GM12801 (cell line): ENCODE measurements around the gene SMIM41.

Experiments
- TF ChIP-seq, protein P1 (sequence below): IDR thresholded peaks from one replicate; pipeline ENCODE4 v1.5.1; 2011; ENCODE audit warnings: control low read depth; ENCODE audit not compliant: insufficient read length; ENCODE audit errors: extremely low read depth

SMIM41 gene

DNA sequence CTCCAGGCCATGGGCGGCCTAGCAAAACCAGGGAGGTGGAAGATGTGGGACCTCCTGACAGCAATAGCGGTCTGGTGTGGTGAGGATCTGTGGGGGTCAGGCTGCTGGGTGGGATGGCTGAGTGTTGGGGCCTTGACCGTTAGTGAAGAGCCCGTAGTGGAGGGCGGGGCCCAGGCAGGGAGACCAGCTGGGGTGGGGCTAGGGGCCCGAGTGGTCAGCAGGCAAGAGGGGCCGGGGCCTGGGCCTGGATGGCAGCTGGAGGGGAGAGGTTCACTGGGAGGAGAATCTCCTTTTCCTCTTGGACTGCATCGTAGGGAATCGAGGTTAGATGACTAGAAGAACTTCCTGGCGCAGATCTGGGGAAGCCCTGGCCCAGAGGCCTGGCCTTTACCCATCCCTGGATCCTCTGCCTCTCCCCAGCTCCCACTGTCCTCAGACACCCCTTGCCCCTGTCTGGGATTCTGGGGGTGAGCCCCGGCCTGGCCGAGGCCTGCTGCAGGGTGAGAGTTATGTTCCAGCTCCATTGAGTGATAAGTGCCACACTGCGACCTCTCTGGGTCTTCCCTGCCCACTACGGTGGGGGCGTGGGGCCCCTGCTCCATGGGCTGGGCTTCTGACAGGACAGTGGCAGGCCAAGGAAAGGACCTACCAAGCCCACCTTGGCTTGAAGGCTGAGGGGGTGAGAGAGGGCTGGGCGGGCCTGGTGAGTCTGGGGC is 65.2 kb downstream of the SMIM41 start:
- TF ChIP-seq, protein P1, sequence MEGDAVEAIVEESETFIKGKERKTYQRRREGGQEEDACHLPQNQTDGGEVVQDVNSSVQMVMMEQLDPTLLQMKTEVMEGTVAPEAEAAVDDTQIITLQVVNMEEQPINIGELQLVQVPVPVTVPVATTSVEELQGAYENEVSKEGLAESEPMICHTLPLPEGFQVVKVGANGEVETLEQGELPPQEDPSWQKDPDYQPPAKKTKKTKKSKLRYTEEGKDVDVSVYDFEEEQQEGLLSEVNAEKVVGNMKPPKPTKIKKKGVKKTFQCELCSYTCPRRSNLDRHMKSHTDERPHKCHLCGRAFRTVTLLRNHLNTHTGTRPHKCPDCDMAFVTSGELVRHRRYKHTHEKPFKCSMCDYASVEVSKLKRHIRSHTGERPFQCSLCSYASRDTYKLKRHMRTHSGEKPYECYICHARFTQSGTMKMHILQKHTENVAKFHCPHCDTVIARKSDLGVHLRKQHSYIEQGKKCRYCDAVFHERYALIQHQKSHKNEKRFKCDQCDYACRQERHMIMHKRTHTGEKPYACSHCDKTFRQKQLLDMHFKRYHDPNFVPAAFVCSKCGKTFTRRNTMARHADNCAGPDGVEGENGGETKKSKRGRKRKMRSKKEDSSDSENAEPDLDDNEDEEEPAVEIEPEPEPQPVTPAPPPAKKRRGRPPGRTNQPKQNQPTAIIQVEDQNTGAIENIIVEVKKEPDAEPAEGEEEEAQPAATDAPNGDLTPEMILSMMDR: no peak

GRCh38 chr12:52145228-52146088 is 66.0 kb downstream of the SMIM41 start:
- TF ChIP-seq, protein P1: no peak

DNA sequence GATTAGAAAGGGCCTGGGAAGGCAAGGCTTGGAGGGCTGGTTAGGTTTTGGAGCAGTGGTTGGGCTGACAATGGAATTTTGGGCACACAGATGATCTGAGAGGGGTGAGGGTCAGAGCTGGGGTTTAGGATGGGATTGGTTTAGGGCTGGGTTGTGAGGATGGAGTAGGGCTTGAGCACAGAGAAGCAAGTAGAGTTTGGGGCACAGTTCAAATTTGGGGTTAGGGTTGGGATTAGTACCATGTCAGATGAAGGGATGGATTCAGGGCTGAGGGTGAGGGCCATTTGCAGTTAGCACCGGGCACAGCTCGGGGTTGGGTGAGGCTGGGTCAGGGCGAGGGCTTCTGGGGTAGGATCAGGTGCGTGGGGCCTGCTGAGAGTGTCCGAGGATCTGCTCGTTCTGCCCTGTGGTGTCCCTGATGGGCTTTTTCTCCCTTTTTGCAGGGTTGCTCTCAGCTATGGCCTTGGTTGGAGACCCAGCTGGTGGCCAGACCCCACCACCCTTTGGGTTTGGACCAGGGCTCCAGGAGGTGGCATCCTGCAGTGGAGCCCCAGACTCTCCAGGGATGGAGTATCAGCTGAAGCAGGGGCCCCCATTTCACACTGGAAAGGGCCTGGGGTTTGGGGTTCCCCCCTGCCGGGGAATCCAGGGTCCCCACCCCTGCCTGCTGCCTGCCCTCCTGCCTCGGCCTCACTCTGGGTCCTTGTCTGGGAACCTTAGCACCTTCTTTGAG is 66.8 kb downstream of the SMIM41 start:
- TF ChIP-seq, protein P1: no peak

DNA sequence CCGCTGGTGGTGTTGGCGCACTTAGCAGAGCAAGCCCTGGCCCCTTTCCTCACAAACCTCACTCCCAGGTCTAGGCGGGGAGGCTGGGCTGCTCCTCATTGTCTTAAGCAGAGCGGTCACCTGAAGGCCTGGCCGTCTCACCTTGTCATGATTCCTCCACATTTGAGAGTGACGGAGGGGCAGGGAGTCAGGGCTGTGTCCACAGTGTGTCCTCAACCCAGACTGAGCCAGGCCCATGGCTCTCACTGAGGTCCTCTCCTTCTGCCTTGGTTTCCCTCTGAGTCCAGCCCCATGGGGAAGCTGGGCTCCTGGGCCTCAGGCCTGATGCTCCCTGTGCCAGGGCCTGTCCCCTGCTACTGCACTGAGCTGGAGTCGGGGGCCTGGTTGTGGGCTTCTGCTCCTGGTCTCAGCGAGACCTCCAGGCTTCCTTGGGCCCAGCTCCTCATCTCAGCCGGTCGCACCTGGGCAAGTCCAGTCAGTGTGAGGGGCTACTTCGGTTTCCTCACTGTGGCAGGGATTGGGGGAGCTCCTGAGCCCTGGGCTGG is 67.4 kb downstream of the SMIM41 start:
- TF ChIP-seq, protein P1: no peak

- TF ChIP-seq, protein P1: no peak
Measured at GRCh38 chr12:52147367-52147963, 68.0 kb downstream of the SMIM41 start.

- TF ChIP-seq, protein P1: no peak
Measured at GRCh38 chr12:52147964-52148463, 68.5 kb downstream of the SMIM41 start.
